NCI-H748 (cell line): ENCODE measurements around the gene IQCC.
"Not testable (repeated sequence)": the region's sequence is repeated elsewhere in the genome, so short reads cannot be mapped to it uniquely, and the experiment has no call there.

Source experiments
- DNase-seq: peaks from one replicate; lab custom pipeline; 2025; ENCODE audit not compliant: unreplicated experiment; lab: John Stamatoyannopoulos, UW

The IQCC gene

DNA sequence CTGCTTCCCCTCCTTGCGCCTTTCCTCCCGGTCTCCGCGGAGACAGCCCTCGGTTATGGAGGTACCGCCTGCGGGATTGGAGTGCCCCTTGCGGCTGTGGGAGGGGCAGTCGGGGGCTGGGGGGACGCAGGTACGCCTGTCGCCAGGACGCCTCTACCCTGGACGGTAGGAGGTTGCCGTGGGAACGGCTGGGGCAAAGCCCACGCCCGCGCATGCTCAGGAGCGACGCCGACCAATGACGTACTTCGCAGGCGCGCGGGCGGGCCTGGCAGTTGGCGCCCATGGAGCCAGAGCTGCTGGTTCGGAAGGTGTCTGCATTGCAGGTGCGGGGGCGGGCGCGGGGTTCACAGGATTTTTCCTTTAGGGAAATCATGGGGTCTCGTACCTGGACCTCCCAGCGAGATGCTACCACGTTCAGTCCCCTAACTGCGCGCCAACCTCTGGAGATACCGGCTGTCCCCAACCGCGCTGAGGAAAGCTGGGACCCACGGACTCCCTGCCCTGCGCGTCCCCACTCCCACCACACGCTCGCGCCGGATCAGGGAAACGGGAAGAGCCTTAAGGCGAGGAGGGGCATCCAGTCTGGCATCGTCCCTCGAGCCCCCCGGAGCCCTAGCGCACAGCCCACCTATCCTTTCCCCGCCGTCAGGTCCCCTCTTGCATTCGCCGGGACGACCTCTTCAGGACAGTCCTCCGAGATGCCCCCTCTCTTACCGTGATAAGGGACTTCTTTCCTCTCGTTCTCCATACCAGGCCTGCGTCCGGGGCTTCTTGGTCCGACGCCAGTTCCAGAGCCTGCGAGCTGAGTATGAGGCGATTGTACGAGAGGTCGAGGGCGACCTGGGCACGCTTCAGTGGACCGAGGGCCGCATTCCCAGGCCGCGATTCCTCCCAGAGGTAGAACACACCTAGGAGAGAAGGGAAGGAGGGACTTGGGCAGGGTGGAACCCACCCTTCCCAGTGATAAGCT lies at the start of gene IQCC:
Gene IQCC (plus strand): TSS at position 271 of the 970 bp plus-strand sequence. CDS start 11 bp downstream, at position 282.
- peak; percentile 96 for DNase-seq

DNA sequence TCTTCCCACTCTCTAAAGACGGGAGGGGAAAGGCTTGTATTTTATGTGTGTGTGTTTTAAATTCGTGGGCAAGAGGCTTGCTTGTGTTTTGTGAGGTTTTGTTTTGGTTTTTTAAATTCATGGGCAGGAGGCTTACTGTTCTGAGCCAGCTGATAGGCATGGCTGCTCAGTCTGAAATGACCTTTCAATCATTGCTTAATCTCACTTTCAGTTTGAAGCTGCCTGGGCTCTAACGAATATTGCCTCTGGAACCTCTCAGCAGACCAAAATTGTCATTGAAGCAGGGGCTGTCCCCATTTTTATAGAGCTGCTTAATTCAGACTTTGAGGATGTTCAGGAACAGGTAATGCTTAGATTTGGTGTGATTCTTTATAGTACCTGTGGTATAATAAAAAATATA lies 46.3 kb upstream of the IQCC start:
- no peak for DNase-seq

DNA sequence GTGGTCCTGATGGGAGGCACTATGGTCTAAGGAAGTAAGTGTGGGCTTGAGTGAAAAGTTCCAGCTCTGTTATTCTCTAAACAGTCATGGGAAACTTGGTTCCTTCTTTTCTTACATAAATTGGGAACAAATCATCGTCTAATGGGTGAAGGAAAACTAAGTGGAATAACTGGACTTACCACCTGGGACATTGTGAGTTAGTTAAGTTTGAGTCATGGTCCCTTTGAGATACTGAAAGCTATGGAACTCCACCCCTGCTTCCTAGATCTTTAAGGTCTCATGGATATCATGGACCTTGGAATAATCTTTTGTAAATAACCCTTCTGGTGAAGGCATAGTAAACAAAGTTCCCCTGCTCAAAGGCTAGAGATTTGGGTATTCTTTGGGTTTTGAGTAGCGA lies 42.1 kb upstream of the IQCC start:
- DNase-seq, result no peak

DNA sequence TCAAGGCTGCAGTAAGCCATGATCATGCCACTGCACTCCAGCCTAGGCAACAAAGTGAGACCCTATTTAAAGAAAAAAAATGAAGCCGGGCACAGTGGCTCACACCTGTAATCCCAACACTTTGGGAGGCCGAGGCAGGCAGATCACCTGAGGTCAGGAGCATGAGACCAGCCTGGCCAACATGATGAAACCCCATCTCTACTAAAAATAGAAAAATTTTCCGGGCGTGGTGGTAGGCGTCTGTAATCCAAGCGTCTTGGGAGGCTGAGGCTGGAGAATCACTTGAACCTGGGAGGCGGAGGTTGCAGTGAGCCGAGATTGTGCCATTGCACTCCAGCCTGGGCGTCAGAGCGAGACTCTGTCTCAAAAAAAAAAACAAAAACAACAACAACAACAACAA lies 39.8 kb upstream of the IQCC start:
- not testable (repeated sequence) for DNase-seq

DNA sequence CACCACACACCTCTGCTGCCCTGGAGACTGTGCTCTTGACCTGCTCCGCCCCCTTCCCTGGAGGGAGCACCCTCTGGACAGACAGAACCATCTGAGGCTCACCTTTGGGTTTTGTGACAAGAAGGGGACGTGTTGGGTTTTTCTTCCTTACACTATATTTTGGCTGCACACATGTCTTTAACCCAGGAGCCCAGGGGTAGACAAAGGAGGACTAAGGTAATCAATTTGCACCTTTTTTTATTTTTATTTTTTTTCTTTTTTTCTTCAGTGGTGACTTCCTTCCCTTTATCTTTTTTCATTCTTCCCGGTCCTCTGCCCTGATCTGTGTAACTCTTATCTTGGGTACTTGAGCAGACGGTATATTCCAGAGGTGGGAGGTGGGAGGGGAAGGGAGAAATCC lies 34.5 kb upstream of the IQCC start:
- DNase-seq, result no peak

DNA sequence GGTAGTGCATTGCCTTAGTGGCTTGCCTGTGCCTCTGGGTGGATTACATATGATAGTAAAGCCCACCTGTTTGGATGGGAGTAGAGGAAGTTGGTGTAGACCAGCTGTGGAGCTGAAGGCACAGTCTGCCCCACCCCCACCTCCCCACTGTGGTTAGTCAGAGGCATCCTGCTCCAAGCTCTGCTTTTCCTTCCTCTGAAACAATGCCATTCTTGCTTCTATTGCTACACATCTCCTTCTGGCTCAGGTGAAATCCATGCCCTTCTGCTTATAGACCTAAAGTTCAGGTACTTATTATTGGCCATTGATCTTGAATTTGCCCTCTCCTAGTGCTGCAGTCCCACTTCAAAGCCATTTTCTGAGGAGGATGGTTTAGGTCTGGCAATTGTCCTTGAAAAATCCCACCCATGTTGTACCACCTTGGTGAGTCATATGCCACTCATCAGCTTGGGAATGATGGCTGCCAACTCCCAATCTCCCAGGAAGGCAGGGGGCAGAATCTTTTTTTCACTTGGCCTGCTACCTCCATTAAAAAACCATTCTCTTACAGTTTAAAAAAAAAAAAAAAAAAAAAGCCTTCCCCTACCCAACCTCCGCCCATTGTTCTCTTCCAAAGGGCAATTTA lies 32.7 kb upstream of the IQCC start:
- DNase-seq, result no peak

DNA sequence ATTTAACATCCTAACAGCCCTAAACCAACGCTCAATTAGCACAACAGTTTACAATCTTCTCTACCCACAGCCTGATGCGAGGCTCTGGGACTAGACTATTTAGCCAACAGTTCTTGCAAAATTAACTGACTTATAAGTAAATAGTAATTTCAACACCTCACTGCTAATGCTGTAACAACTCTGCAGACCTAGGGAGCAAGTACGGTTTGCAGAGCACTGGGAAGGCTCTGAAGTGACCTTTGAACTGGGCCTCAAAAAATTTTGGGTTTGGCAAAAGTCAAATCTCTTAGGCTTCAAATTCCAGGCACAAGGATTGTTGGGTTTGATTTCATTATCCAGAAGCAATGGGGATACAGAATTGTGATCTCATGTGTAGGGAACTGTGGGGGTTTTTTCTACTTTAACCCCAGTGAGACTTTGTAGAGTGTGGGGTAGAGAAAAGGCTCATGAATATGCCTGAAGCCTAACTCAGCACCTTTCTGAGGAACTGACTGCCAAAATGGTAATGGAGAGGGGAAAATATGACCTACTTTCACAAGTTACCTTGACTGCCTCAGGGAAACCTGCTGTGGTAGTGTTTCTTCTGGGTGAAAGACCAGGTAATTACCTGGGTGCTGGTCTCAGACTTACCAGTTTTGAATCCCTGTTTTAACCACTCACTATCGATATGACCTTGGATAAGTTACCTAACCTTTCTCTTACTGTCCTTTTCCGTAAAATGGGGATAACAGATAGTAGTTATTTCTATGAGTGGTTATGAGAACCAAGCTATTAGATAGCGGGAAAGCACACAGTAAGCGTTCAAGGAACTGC lies 26.9 kb upstream of the IQCC start:
- DNase-seq, result no peak

DNA sequence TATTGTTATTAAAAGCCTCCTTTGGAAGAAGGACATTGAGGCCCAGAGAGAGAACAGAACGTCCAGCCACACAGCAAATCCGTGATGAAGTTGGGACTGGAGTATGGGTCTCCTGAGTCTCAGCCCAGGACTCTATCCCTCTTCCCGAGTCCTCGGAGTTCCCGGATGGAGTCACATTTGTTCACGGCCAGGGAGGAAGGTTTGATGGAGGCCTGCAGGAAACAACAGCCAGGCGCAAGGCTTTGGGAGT lies 26.4 kb upstream of the IQCC start:
- no peak for DNase-seq

DNA sequence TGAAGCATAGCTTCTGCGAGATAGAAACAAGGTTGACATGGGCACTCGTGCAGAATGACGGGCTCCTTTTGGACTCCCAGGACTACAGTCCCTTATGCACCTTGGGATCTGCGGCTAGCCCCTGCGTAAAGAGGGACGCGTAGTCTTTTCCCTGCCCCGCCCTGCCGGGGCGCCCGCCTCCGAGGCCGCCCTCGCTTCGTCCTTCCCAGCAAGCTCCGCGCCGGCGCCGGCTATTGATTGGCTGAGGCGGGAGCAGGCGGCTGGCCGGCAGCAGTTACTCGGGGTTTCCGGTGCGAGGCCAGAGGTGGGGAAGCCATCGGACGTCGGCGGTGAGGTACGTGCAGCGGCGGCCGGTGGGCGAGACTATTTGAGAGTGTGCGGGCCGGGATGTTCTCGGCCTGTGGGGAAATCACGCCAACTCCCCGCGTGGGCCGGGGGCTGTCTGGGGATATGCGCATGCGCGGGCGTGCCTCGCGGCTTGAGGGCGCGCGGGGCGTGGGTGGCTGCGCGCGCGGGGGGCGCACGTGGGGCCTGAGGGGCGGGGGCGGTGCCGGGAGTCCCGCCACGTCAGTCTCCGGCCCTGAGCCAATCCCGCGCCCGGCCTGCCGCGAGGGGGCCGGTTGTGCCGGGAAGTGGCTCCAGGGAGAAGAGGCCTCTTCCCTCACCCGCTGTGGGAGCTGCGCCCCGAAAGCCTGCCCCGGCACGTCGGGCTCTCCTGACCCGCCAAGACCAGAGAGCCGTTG lies 25.9 kb upstream of the IQCC start, which contains the start of gene TXLNA:
Gene TXLNA (plus strand): TSS at position 233 of the 743 bp plus-strand sequence. CDS start 671 bp downstream, outside the sequence.
- DNase-seq, result peak; percentile 92

DNA sequence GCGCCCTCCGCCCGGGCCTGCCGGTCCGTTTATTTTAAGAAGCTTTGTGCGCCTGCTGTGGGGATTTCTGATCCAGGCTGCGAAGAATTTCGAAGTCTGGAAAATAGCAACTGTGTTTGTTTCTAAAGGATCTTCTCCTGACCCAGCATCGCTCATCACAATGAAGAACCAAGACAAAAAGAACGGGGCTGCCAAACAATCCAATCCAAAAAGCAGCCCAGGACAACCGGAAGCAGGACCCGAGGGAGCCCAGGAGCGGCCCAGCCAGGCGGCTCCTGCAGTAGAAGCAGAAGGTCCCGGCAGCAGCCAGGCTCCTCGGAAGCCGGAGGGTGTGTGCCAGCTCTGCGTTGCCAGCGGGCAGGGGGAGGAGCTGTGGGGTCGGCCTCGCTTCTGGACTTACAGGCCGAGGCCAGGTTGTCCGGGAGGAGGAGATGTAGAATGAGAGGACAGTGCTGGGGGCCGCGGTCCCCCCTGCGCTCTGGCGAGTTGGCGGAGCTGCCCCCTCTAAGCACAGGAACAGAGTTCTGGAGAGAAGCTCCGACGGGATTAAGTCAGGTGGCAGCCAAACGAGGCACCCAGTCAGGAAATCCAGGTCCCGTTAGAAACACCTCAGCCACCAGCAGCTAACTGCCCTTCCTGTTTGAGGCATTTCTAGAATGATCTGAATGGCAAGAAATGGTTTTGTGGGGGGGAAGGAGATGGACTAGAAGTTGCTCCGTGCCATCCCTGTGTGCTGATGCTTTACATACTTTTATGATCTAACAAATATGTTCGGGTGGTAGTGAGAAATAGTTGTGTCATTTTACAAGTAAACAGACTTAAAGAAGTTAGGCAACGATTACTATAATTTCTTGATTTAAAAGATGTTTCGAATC lies 25.0 kb upstream of the IQCC start:
- peak; percentile 48 for DNase-seq

DNA sequence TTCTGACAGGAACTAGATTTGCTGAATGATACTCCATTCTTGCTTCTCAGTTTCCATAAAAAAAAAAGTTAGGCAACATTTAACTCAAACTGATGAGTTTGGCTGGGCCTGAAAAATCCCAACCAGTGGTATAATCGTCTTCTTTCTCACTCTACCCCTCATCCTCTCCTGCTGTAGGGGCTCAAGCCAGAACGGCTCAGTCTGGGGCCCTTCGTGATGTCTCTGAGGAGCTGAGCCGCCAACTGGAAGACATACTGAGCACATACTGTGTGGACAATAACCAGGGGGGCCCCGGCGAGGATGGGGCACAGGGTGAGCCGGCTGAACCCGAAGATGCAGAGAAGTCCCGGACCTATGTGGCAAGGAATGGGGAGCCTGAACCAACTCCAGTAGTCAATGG lies 24.4 kb upstream of the IQCC start:
- no peak for DNase-seq

DNA sequence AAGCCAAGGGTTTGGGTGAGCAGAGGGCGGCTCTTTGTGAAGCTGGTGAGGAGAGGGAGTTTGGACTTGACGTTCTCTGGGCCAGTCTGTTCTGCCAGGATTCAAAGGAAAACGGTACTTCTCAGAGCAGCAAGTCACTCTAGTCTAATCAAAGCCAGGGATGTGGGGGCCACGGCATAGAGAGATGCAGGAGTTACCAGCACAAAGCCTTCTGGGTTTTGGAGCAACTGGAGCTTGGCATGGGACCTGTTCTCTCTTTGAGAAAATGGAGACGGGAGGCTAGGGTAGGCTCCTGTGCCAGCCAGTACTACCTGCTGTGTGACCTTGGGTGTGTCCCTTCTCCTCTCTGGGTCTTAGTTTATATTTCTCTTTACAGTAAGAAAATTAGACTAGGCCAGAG lies 23.9 kb upstream of the IQCC start:
- DNase-seq, result no peak

DNA sequence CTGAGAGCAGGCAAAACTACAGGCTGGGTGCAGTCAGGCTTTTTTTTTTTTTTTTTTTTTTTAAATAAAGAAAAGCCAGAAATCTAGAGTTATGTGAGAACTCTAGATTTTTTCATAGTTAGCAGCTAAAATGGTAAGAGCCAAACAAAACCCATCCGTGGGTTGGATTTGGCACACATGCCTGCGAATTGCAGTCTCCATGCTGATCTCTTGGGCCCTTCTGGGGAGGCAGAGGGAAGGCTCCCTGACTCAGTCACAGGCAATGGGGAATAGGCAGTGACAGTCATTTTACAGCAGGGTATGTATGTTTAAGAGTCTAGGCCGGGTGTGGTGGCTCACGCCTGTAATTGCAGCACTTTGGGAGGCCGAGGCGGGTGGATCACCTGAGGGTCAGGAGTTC lies 23.4 kb upstream of the IQCC start:
- DNase-seq, result no peak

DNA sequence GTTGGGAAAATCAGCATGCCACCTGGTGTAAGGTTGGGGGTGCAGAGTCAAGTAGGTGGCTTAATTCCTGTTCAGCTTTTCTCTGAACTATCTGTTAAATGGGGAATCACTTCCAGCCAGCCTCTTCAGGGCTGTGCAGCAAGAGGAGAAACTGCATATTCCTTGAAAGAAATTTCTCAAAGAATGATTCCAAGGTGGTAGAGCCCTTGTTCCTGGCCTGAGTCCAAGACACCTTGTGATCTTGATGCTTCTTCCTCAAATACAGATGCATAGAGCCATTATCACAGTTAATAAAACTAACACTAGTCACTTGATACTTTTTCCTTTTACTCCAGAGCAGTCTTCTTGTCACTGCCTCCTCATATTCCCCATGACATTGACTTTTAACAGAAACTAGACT lies 20.8 kb upstream of the IQCC start:
- DNase-seq, result no peak

DNA sequence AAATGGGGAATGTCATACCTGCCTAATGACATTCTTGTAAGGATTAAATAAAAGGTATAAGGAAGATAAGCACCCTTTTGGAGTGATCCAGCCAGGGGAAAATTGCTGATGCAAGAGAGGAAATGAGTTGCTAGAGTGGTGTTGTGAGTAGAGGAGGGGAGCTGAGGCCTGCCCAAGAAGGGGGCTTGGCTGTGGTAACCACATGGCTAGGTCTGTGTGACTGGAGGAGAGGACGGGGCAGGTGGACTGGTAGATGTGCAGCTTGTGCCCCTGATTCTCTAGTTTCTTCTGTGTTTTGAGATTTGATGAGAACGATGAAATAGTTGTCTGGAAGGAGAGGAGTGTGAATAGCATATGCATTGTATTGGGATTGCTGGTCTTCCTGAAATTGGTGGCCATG lies 19.4 kb upstream of the IQCC start:
- DNase-seq, result no peak

DNA sequence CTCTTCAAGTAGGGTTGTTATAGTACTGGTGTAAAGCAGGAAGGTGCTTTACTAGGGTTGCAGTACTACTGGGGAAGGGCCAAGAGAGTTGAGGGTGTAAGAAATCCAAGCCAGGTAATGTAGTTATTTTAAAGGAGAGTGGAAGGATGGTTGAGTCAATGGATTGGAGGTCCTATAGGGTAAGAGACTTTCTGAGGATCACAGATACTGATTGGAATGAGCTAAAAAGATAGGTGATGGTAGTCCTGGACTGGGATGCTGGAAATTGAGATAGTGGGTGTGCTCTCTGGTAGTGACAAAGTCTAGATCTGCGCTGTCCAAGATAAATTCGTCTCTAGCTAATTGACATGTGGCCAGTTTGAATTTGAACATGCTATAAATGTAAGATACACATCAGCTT lies 19.0 kb upstream of the IQCC start:
- no peak for DNase-seq

DNA sequence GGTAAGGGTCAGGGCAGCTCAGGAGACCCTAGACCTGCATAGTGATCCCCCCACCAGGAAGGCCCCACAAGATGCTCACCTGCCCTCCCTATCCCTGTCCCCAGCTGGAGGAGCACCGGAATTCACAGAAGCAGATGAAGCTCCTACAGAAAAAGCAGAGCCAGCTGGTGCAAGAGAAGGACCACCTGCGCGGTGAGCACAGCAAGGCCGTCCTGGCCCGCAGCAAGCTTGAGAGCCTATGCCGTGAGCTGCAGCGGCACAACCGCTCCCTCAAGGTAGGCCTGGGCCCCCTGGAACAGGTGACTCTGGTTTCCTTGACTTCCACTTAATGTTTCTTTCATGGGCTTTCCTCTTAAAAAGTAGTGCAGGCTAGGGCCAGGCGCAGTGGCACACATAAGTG lies 17.6 kb upstream of the IQCC start:
- DNase-seq, result no peak

DNA sequence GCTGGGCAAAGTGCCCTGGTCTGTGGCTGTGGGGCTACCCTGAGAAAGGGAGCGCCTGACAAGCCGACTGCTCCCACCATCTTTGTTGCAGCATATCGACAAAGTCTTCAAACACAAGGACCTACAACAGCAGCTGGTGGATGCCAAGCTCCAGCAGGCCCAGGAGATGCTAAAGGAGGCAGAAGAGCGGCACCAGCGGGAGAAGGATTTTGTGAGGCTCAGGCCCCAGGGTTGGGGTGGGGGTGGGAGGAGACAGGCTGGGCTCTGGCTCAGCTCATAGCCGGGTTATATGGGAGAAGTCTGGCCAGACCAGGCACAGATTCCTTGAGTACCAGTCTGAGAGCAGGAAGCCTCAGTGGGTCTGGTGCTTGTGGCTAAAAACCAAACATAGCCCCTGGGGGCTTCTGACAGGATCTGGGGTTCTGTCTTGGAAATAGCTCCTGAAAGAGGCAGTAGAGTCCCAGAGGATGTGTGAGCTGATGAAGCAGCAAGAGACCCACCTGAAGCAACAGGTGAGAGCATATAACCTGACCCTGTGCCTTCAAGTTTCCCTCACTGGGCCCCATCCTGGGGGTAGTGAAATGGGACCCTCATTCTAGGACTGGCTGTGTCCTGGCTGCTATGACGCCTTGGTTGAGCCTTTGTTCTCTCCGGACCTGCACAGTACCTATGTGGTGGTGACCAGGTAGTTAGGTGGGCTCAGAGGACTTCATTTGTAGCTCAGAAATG lies 13.1 kb upstream of the IQCC start:
- no peak for DNase-seq

DNA sequence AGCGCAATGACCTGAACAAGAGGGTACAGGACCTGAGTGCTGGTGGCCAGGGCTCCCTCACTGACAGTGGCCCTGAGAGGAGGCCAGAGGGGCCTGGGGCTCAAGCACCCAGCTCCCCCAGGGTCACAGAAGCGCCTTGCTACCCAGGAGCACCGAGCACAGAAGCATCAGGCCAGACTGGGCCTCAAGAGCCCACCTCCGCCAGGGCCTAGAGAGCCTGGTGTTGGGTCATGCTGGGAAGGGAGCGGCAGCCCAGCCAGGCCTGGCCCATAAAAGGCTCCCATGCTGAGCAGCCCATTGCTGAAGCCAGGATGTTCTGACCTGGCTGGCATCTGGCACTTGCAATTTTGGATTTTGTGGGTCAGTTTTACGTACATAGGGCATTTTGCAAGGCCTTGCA lies 10.5 kb upstream of the IQCC start:
- DNase-seq, result no peak
